HG03025 (cell line): ENCODE measurements around the gene ADRM1.

Source experiments
- ATAC-seq: cut with Tn5 transposase; IDR thresholded peaks from one replicate; pipeline ENCODE4 v1.9.1; 2021; ENCODE audit warnings: mild to moderate bottlenecking, moderate library complexity; ENCODE audit not compliant: unreplicated experiment, low FRiP score

Gene ADRM1

GRCh38 chr20:62309947-62310756 lies 7.4 kb downstream of the ADRM1 start:
- no peak for ATAC-seq

DNA sequence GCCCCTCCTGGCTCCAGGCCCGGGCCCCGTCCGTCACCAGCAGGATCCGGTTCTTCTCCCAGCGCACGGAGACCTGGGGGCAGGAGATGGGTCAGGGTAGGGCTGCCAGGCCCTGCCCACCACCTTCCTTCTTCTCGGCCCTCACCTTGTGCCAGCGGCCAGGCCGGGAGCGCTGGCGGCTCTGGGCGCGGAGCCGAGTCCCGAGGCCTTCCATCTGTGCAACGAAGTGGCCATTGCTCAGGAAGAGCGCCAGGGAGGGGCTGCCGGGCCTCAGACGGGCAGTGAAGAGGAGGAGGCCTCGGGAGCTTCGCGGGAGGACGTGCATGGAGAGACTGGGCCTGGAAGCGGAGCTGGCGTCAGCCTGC lies 7.9 kb downstream of the ADRM1 start:
- no peak for ATAC-seq

- no peak for ATAC-seq
Observed at GRCh38 chr20:62311150-62311549, 8.4 kb downstream of the ADRM1 start.

DNA sequence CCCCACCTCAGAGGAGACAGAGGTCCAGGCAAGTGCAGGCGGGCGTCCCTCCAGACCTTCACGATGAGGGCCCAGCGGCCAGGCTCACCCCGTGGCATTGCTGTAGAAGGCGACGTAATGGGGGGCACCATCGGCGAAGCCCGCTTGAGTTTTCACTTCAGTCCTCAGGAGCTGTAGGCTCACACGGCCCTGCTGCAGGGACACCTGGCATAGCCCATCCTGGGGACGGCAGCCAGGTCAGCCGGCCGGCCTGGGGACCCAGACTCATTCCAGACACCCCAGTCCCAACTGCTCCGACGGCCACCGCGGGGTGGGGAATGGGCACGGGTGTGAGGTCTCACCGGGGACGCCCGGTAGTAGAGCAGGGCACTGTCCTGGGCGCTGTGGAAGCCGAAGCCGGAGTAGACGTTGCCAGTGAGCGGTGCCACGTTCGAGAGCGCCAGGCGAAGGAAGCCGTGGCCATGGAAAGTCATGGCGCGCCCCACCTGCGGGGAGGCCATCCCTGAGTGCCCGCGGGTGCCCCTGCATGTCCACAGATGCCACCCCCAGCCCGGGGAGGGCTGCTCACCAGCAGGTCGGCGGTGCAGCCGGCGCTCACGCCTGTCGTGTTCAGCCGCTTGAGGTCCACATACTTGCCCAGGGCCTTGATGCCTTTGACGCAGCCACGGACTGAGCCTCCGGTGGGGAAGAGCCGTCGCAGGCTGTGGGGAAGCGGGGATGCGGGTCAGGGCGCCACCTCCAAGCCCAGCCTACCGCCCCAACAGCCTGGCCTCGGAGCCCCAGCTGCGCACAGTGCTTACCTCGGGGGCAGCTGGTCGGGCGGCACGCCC lies 9.2 kb downstream of the ADRM1 start:
- no peak for ATAC-seq

DNA sequence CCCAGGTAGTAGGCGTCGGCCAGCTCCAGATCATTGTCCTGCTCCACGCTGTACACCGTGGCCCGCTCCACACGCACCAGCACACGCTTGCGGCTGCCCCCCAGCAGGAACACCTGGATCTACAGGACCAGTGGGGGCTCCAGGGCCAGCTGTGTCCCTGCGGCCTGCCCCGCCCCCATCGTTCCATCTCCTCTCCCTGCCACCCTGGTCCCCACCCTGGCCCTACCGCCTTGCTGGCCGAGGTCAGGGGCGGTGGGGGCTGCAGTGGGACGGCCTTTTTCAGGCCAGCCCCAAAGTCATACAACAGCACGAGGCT lies 9.8 kb downstream of the ADRM1 start:
- no peak for ATAC-seq

GRCh38 chr20:62313021-62313420 lies 10.2 kb downstream of the ADRM1 start:
- ATAC-seq, result no peak

GRCh38 chr20:62313460-62314338 lies 10.9 kb downstream of the ADRM1 start:
- no peak for ATAC-seq

DNA sequence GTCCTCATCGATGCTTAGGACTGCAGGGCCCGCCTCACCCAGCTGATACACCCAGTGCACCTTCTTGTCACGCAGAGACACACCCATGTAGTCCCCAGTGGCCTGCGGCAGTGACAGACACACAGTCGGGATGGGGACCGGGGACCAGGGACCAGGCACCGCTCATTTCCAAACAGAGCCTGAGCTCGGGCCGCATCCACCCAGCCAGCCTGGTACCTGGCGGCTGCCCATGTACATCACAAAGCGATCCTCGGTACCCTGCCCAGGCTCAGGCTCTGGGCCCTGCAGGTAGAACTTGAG lies 11.5 kb downstream of the ADRM1 start:
- ATAC-seq, result no peak

DNA sequence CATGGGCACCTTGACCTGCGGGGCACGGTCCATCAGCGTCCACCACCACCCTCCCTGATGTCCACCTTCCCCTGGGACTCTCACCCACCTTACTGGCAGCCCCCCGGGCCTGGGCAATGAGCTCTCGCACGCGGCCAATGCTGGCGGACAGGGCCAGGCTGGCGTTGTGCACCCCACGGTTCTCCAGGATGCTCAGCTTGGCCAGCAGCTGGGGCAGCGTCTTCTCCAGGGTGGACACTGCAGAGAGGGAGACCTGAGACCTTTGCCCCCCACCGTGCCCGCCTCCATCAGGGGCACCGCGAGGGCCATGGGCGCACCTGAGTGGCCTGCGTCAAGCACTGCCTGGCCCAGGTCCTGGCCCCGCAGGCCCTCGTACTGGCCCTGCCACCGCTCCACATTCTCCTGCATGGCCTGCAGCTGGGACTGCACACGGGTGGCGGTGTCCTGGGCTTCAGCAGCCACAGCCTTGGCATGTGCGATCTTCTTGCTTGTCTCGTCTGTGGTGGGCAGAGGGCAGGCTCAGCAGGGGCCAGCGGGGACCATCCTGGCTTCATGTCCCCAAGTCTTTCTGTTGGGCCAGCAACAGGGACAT lies 12.0 kb downstream of the ADRM1 start:
- ATAC-seq, result no peak

GRCh38 chr20:62315773-62316172 lies 13.0 kb downstream of the ADRM1 start:
- ATAC-seq, result no peak

DNA sequence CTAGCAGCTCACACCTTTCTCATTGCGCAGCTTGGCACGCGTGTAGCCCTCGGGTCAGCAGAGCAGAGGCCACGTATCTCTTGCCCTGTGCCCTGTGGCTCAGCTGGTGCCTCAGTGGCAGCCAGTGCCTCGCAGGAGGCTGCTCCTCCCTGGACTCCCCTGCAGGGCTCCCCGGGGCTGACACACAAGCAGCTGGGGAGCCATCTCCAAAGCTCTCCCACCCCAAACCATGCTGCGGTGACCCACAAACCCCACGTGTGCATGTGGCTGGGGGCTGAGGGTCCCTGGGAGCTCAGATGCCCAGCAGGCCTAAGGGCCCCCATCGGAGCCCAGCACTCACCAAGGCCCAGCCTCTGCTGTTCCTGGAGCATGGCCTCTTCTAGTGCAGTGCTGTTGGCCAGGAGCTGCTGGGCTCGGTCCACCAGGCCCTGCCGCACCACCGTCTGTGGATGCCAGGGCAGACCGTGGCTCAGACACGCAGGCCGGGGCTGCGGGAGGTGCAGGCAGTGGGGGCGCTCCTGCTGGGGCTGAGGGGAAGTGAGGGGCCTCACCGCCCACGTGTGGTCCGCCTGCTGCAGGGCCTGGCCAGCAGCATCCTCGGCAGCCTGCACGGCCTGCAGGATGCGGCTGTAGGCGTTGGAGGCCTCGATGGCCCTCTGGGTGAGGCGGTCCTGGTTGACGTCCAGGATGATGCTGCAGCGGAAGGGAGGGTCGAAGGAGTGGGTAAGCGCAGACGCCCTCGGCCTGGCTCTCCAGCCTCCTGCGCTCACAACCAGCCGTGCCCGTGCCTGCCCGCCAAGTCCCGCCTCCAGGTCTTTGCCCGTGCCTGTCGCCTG lies 13.8 kb downstream of the ADRM1 start:
- ATAC-seq, result no peak

DNA sequence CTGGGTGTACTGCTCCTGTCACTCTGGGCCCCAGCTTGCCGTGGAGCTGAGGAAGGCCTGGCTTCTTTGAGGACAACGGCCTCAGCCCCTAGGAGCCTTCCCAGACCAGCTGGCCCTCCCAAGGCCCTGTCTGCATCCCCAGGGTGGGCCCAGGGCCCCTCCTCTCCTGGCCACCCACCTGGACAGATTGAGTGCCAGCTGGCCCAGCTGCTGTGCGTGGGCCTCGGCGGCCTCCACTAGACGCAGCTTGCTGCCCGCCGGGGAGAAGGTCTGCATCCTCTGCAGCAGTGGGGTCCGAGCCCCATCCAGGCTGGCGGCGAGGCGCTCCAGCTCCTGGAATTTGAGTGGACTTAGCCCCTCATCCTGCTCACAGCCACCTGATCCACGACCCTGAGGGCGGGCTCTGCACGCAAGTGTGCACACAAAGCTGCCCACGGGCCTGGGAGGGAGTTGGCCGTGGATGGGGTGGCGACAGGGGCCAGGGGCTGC lies 14.4 kb downstream of the ADRM1 start:
- no peak for ATAC-seq

DNA sequence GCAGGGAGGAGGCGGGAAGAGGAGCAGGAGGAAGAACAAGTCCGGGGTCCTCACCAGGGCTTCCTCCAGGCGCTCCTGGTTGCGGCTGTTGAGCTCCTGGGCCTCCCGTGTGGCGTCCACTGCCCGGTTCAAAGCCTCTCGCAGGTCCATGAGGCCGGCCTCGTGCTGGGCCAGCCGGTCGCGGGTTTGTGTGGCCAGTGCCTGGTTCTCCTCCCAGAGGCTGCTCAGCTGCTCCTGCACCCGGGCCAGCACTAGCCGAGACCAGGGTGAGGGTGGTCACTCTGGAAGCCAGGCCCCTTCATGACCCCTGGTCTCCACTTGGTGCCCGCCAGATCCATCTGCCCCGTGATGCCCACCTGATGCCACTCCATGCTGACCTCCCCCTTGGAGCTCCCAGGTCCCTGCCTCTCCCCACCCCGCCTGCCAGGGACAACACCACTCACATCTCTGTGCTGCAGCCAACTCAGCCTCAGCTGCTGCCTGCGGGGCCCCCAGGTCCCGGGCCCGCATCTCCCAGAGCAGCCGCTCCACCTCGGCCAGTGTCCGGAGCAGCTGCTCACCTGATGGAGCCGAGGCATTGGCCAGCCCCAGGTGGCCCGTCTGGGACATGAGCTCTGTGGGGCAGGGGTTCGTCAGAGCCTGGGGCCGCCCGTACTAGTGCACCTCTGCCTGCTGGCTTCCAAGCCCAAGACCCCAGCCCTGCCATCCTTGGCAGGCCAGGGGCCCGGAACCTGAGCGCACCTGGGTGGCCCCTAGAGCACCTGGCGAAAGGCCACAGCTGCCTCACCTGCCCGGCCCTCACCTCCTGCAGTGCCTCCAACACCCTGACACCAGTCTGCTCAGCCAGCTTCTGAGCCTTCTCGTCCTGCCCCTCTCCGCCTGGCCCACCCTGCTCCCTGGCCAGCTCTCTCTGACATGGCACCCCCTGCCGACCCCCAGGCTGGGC lies 15.9 kb downstream of the ADRM1 start:
- no peak for ATAC-seq

DNA sequence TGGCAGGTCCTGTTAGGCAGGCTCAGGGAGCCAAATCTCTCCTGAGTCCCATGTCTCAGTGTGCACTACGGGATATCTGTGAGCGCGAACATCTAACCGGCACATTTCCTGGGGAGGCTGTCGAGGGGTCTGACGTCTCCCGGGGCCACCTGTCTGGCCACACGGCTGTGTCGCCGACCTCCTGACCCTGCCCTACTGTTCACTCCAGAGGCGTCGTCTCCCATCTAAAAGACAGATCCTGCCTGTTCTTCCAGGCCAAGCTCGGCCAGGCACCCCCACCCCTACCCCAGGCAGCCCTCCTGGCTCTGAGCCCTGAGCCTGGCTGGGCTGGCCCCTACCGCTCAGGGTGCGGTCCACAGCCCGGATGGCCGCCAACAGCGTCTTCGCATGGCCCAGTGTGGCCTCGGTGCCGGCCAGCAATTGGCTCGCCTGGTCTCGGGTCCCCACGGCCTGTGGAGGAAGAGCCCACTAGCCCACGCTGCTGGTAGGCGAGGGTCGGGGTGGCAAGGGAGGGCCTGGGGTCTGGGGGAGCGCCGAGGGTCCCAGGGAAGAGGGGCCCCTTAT lies 16.6 kb downstream of the ADRM1 start:
- no peak for ATAC-seq

GRCh38 chr20:62320581-62321354 lies 18.0 kb downstream of the ADRM1 start:
- ATAC-seq, result no peak

DNA sequence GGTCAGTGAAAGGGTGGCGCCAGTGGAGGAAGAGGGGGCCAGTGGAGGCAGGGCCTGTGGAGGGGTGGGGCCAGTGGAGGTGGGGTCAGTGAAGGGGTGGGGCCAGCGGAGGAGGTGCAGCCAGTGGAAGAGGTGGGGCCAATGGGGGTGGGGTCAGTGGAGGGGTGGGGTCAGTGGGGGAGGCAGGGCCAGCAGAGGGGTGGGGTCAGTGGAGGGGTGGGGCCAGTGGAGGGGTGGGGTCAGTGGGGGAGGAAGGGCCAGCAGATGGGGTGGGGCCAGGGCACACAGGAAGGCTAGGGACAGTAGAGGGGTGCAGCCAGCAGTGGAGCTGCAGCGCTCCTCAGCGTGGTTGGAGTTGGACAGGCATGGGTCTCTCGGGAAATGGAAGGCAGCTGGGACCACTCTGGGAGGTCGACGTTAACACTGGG lies 18.7 kb downstream of the ADRM1 start:
- ATAC-seq, result no peak

DNA sequence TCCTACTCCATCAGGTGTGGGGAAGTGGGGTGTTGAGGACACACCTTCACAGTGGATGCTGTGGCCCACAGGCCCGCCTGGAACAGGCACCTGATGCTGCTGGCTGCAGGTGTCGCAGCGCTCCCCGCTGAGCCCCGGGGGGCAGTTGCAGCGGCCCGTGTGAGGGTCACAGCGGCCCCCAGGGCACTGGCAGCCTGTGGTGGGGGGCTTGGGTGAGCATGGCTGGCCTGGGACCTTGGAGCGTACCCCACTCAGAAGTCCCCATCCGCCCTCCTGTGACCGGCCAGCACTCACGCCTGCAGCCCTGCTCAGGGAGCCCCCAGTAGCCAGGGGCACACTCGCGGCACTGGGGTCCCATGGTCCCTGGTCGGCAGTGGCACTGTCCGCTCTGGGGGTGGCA lies 19.2 kb downstream of the ADRM1 start:
- no peak for ATAC-seq
